T-helper 1 cell treated with Interleukin-12 subunit alpha and Interleukin-12 subunit beta and Interleukin-4 antibody, amounts not matched to agents 30 ng/mL and 1 ng/mL, for 36 hours (primary cell): Measurements from ENCODE around the gene EPHA4. TPM values are rescaled to one million over a fixed set of nuclear protein-coding genes. Genes with fewer than 3 reads are reported as not detected.

ENCODE experiments used
- intact Hi-C: fragments of 100-400 bp; cut with micrococcal nuclease; formaldehyde crosslinking; loops from one replicate; pipeline ENCODE4 v1.15.1; 2024
- total RNA-seq: library from RNA; stranded (reverse); gene quantifications from 2 replicates; pipeline ENCODE4 v1.2.3, GENCODE V29; 2022

The EPHA4 gene
- total RNA-seq, 1 donor from 2014 or later = 11.5 TPM

DNA sequence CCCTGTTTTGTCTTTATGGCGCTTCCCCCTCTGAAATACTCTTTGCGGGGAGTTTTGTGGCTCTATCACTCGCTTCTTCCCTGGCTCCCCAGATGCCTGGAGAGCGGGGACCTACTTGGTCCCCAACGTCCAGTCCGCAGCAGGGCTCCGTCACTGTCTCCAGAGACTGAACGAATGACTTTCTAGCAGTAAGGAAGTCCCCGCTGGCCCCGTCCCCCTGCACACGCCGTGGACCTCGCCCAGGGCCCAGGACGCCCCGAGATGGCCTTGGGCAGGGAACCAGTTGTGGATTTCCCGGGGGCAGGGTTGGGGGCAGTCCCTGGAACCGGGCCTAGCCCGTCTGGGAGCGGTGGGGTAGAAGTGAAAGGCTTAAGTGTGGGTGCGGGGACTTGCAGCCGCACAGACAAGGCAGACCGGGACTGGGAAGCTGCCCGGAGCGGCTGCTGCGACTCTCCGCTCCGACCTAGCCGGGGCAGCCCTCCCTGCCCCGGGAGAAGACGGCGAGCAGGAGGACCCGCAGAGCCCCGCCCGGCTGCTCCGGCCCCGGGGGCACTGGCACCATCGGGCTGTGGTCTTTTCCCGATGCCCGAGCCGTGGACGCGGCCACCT is 821 bp upstream of the EPHA4 start:
- intact Hi-C loops = loop anchor here (1.0 to 10.0 kb wide), 13 partner anchors 55 to 1976 kb away; partner anchors contain the start of genes ACSL3 and STK11IP

DNA sequence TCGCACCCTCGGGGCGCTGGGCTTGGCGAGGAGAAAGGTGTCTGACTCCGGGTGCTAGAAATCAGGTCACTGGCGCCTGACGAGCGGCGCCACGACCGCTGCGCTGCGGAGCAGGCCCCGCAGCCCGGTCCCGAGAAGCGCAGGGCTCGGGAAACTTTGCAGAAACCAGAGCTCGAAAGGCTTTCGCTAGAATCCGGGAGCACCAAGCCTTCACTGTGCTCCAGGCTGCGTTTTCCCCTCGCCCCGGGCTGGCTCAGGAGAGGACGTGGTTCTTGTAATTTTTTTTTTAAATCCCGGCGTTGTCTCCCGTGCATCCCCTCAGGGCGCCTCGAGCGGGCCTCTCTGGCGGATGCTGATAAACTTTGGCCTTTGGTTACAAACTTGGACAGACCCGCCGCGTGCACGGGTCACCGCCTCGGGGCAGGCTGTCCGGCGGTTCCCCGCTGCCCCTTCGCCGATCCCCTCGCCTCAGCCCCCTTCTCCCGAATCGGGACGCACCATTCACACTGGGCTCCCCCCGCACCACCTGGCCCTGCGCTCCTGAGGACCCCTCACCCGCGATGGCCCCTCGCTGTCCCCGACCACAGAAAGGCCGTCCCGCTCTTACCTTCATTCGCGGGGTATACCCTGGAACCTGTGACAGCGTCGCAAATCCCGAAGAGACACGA is 419 bp downstream of the EPHA4 start:
- intact Hi-C loops = loop anchor here (1.0 to 10.0 kb wide), 12 partner anchors 53 to 1974 kb away; partner anchors contain the start of genes ACSL3 and STK11IP

DNA sequence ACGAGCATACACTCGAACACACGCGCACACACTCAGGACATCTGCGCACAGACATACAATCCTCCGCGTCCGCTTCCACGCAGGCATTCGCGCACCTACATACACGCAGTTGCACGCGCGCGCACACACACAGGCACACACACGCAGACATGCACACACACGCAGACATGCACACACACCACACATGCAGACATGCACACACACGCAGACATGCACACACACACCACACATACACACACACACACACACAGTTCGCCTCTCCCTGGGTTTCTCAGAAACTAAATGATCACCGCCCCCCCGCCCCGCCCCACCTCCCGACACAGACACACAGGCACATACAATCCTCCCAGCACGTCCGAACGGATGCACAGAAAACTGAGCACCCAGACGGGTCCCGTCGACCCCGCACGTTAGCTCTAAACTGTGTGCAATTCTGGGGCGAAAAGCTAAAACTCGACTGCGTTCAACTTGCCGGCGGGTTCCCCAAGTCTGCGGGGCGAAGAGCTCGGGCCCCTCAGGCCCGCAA is 1.0 kb downstream of the EPHA4 start:
- intact Hi-C loops = loop anchor here (5.0 to 10.0 kb wide), 7 partner anchors 109 to 1974 kb away; partner anchors contain the start of genes ACSL3 and STK11IP

DNA sequence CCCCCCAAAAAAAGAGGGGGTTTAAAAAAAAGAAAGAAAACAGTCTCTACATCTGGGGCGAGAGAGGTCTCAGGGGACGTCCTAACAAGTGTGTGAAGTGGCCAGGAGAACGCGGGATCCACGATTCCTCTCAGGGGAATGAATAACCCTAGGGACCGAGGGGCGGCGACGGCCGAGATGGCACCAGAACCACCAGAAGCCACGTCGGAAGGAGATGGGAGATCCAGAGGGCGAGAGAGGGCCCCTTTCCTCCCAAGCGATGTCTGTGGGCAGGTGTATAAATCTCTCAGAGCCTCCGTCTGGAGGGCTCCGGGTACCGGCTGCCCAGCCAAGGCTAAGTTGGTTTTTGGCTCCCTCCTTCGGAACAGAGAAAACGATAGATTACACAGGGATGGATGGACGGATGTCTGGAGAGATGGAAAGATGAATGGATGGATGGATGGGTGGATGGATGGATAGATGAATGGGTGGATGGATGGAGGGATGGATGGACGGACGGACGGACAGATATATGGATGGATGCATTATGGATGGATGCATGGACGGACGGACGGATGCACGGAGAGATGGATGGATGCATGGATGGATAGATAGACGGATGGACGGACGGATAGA is 1.7 kb downstream of the EPHA4 start:
- intact Hi-C loops = loop anchor here (5.0 to 10.0 kb wide), 7 partner anchors 108 to 1973 kb away; partner anchors contain the start of genes ACSL3 and STK11IP

DNA sequence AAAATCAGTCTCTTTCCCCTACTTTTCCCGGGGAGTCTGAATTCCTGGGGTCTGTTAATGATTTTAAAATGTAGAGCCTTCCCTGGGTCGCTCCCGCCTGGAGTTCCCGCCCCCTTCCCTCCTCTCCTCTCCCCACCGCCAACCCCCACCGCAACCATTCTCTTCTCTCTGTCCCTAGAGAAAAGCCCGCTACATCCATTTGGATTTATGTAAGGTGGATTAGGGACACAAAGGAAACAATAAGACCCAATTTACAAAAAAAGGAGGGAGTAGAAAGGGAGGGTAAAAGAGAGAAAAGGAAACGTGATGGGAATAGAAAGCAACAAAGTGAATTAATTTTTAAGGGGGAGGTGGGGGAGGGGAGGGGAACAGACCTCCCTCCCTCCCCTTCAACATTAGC is 2.2 kb downstream of the EPHA4 start:
- intact Hi-C loops = loop anchor here (5.0 to 10.0 kb wide), 7 partner anchors 108 to 1973 kb away; partner anchors contain the start of genes ACSL3 and STK11IP

DNA sequence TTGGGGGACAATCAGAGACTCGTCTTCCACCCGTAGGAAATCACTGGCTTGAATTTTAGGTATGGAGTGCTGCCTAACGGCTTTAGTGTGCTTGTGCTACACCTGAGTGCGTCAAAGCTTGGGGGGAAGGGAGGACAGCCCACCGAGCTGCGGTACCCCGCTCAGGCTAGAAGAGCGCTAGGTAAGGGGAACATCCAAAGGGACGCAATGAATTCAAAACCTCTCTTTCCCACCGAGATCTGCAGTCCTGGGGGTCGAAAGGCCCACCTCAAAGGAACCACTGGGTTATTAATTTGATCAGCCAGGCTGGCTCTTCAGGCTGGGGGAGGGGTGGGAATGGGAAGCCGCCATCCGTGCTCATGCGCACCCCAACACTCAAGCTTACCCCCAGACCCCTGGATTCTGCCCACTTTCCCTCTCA is 2.7 kb downstream of the EPHA4 start:
- intact Hi-C loops = no loop called here

DNA sequence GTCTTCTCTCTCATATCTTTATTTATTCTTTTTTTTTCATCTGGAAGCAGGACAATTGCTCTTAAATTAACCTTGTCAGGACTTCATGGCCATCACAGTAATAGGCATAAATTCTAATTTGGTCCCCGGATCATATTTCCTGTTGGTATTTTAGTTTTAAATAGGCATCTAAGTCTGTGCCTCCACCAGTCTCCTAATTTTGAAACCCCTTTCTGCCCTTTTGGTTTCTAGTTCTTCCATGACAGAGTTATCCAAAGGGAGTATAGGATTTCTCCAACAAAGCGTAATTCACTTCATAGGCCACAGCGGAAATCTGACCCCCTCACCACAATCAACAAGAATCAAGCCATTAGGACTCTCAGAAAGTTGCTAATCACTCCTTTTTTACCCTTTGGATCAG is 3.8 kb downstream of the EPHA4 start:
- intact Hi-C loops = no loop called here

DNA sequence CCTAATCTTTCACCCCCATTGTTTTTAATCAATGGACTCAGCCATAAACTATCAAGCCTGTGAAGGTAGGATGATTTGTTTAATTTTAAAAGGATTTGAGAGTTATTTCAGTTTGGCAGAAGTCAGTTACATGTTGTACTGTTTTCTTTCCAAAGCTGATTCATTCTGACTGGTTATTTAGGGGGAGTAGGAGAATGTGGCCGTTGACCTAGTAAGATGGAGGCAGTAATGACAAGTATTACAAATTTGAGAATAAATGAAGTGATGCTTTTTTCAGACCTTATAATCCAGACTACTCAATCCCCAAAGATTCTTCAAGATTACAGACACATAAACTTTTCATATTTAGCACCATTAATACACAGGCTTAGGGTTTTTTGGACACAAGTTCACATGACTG is 4.3 kb downstream of the EPHA4 start:
- intact Hi-C loops = no loop called here

DNA sequence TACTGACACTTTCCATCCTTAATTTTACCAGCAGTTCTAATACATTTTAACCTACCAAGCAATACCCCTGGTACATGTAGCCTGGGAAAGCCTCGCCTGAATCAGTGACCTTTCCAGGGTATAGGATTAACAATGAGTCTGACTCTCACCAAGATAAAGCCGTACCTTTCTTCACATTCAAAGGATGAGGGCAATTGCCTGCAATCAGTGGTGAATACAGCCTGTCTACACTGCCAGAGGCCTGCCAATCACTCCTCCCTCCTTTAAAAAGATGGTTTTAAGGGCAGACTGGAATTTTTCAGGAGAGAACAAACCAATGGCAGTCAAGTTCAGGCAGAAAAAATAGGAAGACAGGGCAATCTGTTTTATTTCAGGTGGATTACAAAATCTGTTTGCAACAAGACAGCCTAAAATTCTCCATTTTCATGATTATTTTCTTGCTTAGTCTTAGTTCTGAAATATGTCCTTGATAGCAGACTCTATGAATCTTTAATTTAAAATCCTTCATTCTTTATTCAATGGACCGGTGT is 4.8 kb downstream of the EPHA4 start:
- intact Hi-C loops = no loop called here

DNA sequence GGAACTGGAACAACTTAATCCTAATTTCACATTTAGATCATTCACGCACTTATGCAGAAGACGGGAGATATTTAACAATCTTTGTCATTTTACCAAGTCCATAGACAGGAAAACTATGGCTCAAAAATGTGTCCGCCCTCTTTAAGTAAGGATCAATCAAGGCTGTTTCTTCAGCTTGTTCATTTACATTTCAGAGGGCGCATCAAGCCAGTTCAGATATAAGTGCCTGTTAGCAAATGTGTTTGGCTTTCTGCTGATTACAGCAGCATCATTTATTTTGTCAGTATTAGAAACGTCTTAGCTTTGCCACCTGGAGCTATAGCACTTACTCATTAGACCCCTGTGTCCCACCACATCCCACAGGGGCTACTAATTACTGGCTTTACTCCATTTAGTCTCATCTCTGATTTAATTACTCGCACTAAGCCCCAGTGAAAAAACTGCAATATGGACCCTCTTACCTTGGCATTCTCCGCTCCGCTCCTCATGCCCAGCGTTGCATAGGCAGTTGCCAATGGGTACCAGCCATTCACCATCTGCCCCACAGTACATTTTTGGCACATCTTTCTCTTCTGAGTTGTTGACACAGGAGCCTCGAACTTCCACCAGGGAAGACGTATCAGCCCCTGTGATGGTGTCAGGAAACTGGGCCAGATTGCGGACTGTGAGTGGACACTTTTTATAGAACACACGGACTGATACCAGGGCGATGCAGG is 8.7 kb downstream of the EPHA4 start:
- intact Hi-C loops = no loop called here

DNA sequence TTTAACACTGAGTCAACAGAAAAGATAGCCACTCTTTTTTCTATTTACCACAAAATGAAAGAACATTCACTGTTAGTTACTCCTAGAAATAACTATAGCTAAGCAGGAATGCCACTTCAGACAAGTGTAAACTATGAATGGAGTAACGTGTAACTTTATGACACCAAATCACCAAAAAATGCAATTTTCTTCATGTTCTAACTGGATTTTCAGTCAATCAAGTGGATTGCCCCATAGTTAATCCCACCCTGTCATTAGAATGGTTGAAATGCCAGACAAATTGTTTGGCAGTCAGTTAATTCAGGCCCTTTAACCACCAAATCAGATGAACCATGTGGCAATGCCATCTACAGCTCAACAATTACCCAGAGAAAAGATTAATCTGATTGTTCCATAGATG is 9.9 kb downstream of the EPHA4 start:
- intact Hi-C loops = no loop called here

DNA sequence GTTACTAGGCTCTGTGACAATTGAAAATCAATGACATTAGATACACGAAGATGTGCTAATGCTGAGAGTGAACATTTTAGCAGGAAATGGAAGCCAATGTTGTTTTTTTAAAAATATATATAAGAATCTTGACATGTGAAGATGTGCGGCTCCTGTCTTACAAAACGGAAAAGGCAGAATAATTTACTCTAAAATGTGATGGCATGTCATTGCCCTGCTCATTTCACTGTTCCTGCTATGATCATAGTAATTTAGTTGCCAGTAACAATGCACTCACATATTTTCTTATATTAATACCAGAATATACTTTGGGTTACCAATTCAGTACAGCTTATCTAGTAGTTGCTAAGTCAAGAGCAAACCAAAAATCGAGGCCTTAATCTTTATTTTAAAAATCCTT is 10.3 kb downstream of the EPHA4 start:
- intact Hi-C loops = no loop called here

DNA sequence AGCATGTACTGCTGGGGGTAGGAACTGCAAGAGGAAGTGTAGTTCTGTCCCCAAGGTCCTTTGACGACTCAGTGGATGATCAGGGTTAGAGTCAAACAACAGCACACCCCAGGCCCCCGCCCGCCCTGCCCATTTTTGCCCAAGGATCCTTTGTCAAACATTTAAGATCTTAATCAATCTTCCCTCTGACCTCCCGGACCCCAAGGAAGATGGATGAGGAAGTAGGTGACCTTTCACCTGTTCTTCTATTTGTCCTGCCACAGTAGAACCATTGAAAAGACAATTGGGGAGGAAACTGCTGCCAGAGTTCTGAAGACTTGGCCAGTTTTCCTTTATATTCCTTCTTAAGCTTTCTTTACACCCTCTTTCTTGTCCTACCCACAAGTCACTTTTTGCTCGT is 12.1 kb downstream of the EPHA4 start:
- intact Hi-C loops = no loop called here

DNA sequence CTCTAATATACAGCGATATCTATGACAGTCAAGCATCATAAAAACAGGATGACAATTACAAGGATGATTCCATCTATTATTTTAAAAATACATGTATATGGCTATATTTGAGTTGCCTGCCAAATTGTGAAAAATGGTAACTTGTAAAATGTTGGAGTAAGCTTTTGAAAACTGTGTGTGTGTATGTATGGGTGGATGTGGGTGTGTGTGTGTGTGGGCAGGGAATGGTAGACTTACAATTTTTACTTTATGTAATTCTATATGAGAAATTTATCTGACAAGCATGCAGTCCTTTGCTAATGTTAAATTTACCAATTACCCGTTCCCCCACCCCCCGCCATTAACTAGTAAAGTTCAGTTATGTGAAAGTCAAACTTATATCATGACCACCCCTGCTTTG is 14.0 kb downstream of the EPHA4 start:
- intact Hi-C loops = no loop called here

DNA sequence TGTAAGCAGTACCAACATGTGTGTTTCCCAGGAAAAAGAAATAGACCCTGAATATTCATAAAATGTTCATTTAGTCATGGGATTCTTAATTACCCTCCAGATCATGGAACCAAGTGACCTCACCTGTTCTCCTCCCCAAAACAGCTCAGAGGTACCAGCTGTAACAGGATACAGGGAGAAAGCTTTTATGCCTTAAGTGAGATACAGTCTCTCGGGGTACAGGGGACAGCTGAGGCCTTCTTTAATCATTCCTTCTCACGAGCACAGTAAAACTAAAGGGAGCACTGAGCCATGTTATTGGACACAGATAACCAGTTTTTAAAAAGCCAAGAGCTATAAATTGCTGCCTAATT is 16.6 kb downstream of the EPHA4 start:
- intact Hi-C loops = loop anchor here (1.0 kb wide), 1 partner anchor 37 kb away; no protein-coding TSS in a partner anchor

DNA sequence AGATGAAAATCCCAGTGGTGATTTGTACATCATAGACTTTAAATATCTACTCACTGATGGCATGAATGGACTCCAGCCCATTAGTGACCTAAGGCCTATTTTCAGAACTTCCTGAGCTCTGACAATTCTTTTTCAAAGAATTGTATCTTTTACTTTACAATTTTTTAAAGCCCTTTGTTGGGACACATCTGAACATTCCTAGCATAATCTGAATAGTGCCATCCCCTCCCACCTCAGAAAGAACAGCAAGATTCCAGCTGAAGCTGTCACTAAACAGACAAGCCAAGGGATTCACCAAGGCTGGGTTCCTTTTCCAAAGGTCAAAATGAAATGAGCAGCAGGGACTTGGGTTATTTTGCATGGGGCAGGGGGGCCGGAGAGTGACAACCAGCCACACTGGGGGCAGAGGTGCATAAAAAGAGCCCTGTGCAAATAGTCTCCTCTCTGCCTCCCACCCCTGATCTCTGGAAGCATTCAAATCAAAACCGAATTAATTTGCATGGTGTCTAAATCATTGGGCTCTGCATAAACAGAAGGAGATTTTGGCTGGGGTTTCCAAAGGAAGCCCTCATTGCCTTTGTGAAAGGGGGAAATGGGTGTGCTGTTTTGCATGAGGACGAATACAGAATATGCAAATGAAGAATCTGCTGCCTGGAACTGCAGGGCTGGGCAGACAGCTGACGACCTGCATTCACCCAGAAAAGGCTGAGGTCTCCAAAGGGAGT is 17.2 kb downstream of the EPHA4 start:
- intact Hi-C loops = loop anchor here (1.0 kb wide), 1 partner anchor 37 kb away; no protein-coding TSS in a partner anchor

DNA sequence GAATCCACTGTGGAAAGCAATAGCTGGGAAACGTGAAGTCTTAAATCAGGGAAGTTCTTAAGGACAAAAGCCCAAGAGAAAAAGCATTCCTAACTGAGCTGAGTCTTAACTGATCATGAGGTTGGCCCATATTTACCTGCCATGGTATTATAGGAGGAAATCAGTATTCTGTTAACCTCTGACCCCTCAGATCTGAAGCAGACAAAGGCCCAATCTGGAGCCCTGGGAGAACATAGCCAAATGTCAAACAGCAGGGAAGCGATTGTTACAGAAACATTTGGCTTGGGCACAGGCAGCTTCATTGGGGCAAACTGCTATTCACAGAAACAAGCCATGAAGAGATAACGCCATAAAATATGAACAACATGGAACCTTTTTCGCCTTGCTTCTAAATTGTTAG is 18.8 kb downstream of the EPHA4 start:
- intact Hi-C loops = no loop called here

DNA sequence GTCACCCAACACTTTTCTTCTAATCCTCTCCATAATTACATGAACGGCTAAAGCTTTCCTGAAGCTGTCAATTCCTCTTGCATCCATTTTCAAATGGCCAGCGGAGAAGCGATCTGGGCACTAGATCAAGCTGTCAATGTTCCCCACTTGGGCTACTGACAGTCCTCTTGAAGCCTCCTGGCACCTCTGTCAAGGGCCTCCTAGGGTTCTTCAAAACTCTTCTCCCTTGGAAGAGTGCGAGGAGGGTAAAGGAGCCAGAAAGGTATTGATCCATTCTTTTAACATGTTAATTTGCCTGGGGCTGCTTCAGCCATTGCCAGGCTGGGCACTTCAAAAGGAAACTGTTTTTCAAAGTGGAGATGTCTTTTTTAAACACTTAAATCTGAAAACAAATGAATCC is 19.8 kb downstream of the EPHA4 start:
- intact Hi-C loops = no loop called here

DNA sequence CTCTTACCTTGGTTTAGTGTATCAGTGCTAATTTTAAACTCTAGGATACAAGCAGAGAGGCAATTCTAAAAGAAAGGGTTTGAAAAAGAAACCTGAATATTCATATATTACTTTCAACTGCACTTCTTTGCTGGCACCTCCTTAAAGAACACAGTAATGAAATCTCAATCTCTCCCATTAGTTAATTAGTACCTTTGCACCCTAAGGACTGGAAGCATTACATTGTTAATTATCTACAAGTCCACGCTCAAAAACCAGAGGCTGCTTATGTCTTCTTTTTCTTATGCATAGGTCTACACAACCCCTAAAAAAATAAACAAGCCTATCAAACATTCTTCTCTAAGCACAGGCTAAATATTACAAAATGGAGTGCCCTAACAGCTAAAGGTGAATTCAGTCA is 20.2 kb downstream of the EPHA4 start:
- intact Hi-C loops = no loop called here

DNA sequence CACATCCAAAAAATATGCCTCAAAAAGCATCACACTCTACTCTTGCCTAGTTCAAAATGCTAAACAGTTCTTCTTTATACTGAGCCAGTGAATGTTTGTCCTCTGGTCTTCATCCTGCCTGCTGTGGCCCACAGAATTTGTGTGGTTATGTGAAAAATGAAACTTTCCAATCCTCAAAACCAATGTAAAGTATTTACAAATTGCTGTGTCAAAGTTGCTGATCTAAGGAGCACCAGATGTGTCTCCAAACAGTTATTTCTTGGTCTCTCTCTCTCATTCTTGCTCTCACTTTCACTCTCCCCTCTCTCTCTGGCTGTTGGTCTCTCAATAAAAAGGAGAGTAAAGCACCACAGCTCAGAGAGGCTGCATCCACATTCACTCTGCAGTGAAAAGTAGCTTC is 23.0 kb downstream of the EPHA4 start:
- intact Hi-C loops = loop anchor here (1.0 kb wide), 1 partner anchor 31 kb away; no protein-coding TSS in a partner anchor
